GM12865 (cell line): ENCODE measurements around the gene MGAT5.

ENCODE experiments used
- DNase-seq: peaks from one replicate; pipeline ENCODE4 v3.0.0; 2010; ENCODE audit warnings: low read depth
- H3K4me3 ChIP-seq: 2 replicates; pipeline ENCODE4 v1.5.1; 2011; ENCODE audit warnings: mild to moderate bottlenecking, low read depth, low read length, control low read depth
- TF ChIP-seq, protein P1 (sequence below): IDR thresholded peaks from 2 replicates; pipeline ENCODE4 v1.5.1; 2011; ENCODE audit warnings: low read length, control low read depth, low read depth, inconsistent platforms; ENCODE audit not compliant: insufficient read depth; ENCODE audit errors: missing control alignments

MGAT5 gene

DNA sequence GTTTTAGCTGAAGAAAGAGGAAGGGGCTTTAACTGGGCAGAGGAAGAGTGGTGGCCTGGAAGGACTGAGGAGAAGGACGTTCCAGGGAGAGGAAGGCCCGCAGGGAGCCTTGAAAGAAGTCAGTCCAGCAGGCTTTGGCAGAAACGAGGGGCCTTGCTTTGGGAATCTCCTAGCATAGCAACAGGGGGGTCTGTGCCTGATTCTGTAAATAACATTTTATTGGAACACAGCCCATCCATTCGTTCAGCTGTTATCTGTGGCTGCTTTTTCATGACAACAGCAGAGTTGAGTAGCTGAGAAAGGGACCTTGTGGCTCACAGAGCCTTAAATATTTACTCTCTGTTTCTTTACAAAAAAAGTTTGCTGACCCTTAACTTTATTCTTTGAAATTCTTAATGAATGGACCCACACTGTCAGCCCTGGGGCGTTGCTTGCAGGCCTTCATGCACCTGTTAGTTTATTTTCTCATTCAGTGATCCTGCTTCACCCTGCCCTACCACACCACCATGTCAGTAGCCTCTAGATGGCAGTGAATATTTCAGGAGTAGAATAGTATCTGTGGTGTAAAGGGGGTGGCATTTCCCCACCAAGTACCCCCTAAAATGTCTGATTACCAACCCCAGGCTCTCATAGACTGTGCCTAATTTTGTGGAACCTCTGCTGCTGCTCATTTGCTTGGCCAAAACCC is 61.0 kb downstream of the MGAT5 start:
- no peak for DNase-seq
- TF ChIP-seq, protein P1, sequence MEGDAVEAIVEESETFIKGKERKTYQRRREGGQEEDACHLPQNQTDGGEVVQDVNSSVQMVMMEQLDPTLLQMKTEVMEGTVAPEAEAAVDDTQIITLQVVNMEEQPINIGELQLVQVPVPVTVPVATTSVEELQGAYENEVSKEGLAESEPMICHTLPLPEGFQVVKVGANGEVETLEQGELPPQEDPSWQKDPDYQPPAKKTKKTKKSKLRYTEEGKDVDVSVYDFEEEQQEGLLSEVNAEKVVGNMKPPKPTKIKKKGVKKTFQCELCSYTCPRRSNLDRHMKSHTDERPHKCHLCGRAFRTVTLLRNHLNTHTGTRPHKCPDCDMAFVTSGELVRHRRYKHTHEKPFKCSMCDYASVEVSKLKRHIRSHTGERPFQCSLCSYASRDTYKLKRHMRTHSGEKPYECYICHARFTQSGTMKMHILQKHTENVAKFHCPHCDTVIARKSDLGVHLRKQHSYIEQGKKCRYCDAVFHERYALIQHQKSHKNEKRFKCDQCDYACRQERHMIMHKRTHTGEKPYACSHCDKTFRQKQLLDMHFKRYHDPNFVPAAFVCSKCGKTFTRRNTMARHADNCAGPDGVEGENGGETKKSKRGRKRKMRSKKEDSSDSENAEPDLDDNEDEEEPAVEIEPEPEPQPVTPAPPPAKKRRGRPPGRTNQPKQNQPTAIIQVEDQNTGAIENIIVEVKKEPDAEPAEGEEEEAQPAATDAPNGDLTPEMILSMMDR: no peak
- H3K4me3 ChIP-seq: no peak overlapping the region

- TF ChIP-seq, protein P1: no peak
- no peak for DNase-seq
- no peak overlapping the region for H3K4me3 ChIP-seq
Observed at GRCh38 chr2:134315471-134315870, 61.6 kb downstream of the MGAT5 start.

DNA sequence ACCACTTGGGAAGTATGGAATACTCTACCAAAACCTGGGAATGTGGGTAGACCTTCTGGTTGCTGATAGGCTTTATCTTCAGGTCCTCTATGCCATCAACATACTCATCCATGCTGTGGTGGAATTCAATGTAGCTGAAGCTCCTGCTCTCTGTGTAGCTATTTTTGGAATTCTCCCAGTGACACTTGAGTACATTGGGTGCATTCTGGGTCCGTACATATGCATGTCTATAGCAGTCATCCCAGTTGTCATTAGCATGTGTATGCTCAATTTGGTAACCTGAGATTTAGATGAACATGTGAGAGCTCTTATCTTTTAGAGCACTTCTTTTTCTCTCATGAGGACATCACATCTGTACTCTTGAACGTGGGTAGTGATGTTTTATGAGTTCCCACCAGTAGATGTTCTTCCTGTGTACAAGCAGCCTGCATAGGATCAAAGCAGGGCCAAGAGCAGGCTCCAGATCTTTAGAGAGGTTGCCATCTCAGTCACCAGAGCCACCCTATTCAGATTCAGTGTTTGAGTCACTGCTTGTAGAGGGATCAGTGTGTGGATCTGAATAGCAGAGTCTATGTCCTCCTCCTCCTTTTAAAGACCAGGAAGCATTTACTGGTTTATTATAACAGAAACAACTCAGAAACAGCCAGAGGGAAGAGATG is 65.9 kb downstream of the MGAT5 start:
- TF ChIP-seq, protein P1: no peak
- DNase-seq: no peak
- no peak overlapping the region for H3K4me3 ChIP-seq

DNA sequence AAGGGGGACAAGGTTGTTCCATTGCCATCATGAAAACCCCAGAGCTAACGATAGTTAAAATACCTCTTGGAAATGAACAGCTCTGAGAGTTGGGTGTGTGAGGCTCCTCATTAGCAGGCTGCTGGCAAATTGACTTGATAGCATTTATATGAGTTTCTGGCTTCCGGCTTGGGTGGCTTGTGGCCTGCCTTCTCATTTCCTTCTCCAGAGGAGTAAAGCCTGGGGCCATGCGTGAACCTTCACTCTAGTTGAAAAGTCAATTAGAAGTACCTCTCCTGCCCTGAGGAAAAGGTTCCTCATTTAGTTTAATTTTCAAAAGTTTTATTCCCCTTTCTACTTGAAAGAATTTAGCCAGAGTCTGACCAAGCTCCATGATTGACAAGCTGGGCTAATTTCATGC is 67.1 kb downstream of the MGAT5 start:
- no peak for DNase-seq
- H3K4me3 ChIP-seq: no peak overlapping the region
- TF ChIP-seq, protein P1: no peak

DNA sequence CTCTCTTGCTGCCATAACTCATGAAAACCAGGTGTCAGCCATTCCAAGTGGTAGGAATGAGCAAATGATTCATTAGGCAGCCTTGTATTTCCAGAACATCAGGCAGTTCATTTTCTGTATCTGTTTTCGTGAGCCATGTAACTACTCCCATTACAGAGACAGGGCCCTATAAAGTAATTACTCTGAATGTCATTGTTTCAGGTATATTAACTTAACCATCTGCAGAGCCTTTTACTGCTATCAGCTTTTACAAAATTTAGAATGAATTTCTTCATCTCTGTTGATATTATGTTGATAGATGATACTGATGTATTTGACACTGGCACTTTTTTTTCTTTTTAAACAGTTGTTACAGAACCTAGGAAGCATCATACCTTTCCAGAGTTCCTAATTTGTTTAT is 69.9 kb downstream of the MGAT5 start:
- no peak for DNase-seq
- TF ChIP-seq, protein P1: no peak
- H3K4me3 ChIP-seq: no peak overlapping the region

- H3K4me3 ChIP-seq: no peak overlapping the region
- TF ChIP-seq, protein P1: no peak
- no peak for DNase-seq
Observed at GRCh38 chr2:134324430-134324829, 70.6 kb downstream of the MGAT5 start.
